NCI-H510A (cell line): ENCODE results near the gene CNGB1.

ENCODE experiments used
- DNase-seq: peaks from one replicate; lab custom pipeline; 2025; lab: John Stamatoyannopoulos, UW

Gene CNGB1

GRCh38 chr16:57972306-57972705 is 1.4 kb upstream of the CNGB1 start:
- no peak for DNase-seq

GRCh38 chr16:57971848-57972247 is 920 bp upstream of the CNGB1 start:
- no peak for DNase-seq

GRCh38 chr16:57970319-57970718 is 609 bp downstream of the CNGB1 start:
- DNase-seq, result no peak

- DNase-seq, result no peak
Measured at GRCh38 chr16:57969451-57970123, 1.3 kb downstream of the CNGB1 start.

GRCh38 chr16:57967916-57968315 is 3.0 kb downstream of the CNGB1 start:
- no peak for DNase-seq

GRCh38 chr16:57966986-57967385 is 3.9 kb downstream of the CNGB1 start:
- no peak for DNase-seq

GRCh38 chr16:57966204-57966771 is 4.6 kb downstream of the CNGB1 start:
- DNase-seq, result no peak

- no peak for DNase-seq
Measured at GRCh38 chr16:57964157-57964700, 6.7 kb downstream of the CNGB1 start.

GRCh38 chr16:57962756-57963155 is 8.2 kb downstream of the CNGB1 start:
- no peak for DNase-seq

- DNase-seq, result no peak
Measured at GRCh38 chr16:57962046-57962445, 8.9 kb downstream of the CNGB1 start.

- no peak for DNase-seq
Measured at GRCh38 chr16:57961538-57961937, 9.4 kb downstream of the CNGB1 start.

GRCh38 chr16:57960826-57961472 is 10.0 kb downstream of the CNGB1 start:
- no peak for DNase-seq

- DNase-seq, result no peak
Measured at GRCh38 chr16:57960310-57960709, 10.6 kb downstream of the CNGB1 start.

- DNase-seq, result no peak
Measured at GRCh38 chr16:57959804-57960203, 11.1 kb downstream of the CNGB1 start.

- DNase-seq, result no peak
Measured at GRCh38 chr16:57959121-57959520, 11.8 kb downstream of the CNGB1 start.

- DNase-seq, result no peak
Measured at GRCh38 chr16:57958544-57958943, 12.4 kb downstream of the CNGB1 start.

- DNase-seq, result no peak
Measured at GRCh38 chr16:57957673-57958392, 13.1 kb downstream of the CNGB1 start.

GRCh38 chr16:57956924-57957672 is 13.8 kb downstream of the CNGB1 start:
- DNase-seq, result no peak

- DNase-seq, result no peak
Measured at GRCh38 chr16:57956270-57956808, 14.6 kb downstream of the CNGB1 start.

- DNase-seq, result no peak
Measured at GRCh38 chr16:57955572-57956188, 15.2 kb downstream of the CNGB1 start.

- no peak for DNase-seq
Measured at GRCh38 chr16:57953857-57954256, 17.1 kb downstream of the CNGB1 start.
